Right renal pelvis (tissue), 4 donors: ENCODE measurements around the gene FER. TPM values are rescaled to one million over a fixed set of nuclear protein-coding genes. Genes with fewer than 3 reads are reported as not detected.
"Not testable (repeated sequence)": the region's sequence is repeated elsewhere in the genome, so short reads cannot be mapped to it uniquely, and the experiment has no call there.

Experiments used
- DNase-seq, 4 donors: peaks; one replicate each; pipeline ENCODE4 v3.0.0-alpha.2; 2013; ENCODE audit warnings: low read depth in 4 of 4, low spot score in 3 of 4, missing footprints in 1 of 4
- polyA plus RNA-seq, 4 donors: library from polyadenylated mRNA; unstranded; fragments of 120-200 nt; gene quantifications; one replicate each; pipeline ENCODE4 v1.2.1, GENCODE V29; 2013; ENCODE audit not compliant: insufficient read length in 4 of 4

The FER gene
- polyA plus RNA-seq, 4 donors, result 16.1 to 20.6 (median 18.5) TPM

DNA sequence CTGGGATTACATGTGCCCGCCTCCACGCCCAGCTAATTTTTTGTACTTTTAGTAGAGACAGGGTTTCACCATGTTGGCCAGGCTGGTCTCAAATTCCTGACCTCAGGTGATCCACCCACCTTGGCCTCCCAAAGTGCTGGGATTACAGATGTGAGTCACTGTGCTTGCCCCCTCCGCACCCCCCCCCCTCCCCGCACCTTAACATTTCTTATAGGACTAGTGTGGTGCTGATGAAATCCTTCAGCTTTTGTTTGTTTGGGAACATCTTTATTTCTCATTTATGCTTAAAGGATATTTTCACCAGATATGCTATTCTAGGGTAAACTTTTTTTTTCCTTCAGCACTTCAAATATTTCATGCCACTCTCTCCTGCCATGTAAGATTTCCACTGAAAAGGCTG, 46.7 kb downstream of the FER start:
- not testable (repeated sequence) for DNase-seq

DNA sequence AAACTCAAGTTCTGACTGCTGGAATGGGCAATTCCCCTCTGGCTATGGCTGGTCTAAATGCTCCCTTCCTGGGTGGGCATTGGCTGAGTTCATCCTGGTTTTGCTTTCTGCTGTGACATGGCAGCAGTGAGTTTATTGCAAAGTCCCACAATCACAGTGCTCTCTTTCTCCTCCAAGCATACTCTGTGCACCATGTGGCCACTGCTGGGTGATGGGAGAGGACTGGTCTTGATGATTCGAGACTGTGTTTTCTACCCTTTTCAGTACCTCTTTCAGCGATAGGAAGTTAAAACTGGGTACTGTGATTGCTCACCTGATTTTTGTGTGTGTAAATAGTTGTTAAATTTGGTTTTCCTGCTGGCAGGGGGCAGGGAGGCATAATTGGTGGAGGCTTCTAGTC, 49.7 kb downstream of the FER start:
- DNase-seq, result no peak

DNA sequence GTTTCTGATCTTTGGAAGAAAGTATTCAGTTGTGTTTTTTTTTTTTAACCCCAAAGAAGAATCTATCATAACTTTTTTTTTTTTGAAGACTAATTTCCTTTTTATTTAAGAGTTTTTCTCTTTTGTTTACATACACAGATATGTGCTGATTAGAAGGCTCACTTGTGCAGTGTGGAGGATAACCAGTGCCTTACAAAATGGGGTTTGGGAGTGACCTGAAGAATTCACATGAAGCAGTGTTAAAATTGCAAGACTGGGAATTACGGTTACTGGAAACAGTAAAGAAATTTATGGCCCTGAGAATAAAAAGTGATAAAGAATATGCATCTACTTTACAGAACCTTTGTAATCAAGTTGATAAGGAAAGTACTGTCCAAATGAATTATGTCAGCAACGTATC, 50.3 kb downstream of the FER start:
- DNase-seq, result no peak

DNA sequence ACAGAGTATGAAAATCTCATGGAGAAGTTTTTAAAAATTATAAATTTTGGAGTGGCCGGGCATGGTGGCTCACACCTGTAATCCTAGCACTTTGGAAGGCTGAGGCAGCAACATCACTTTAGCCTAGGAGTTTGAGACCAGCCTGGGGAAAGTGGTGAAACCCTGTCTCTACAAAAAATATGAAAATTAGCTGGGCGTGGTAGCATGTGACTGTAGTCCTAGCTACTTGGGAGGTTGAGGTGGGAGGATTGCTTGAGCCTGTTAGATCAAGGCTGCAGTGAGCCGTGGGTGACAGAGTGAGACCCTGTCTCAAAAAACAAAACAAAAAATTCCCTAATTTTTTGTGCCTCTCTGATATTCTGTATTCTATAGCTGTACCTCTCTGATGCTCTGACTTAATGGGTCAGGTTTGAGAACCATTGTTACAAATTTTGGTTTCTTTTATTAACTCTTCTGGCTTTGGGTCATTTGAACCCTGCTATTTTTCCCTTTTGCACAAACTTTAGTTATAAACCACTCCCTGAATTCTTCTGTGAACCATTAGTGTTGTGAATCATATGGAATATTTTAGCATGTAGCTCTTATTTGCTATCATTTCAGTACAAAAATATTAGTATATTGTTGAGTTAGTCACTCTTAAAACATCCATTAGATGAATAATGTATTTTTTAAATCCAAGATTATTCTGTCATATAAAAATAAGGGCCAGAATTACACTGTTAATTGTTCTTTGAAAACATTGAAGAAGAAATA, 51.0 kb downstream of the FER start:
- DNase-seq, result no peak

DNA sequence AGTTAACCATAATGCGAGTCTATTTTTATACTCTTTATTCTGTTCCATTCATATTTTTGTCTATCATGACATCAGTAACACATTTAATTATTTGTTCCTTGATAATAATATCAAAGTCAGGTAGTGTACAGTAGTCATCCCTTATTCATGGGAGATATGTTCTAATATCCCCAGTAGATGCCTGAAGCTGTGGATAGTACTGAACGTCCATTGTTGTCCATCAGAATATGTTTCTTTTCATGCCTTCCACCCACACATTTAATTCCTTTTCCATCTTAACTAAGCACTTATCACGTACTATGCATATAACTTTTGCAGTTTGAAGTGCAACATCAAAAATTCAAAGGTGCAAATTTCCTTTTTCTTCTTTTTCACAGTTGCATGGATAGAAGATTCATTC, 53.6 kb downstream of the FER start:
- DNase-seq, result no peak

DNA sequence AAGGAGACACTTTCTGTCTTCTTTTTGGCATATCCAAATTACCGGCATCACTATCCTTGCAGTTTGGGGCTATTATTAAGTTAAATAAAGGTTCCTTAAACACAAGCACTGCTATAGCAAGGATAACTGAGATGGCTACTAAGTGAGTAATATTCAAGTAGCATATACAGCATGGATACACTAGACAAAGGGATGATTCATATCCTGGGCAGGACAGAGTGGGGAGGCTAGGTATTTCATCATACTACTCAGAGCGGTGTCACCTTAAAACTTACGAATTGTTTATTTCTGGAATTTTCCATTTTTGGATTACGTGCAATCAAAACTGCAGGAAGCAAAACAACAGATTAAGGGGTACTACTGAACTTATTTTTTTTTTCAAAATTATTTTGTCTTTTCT, 54.1 kb downstream of the FER start:
- DNase-seq, result no peak

DNA sequence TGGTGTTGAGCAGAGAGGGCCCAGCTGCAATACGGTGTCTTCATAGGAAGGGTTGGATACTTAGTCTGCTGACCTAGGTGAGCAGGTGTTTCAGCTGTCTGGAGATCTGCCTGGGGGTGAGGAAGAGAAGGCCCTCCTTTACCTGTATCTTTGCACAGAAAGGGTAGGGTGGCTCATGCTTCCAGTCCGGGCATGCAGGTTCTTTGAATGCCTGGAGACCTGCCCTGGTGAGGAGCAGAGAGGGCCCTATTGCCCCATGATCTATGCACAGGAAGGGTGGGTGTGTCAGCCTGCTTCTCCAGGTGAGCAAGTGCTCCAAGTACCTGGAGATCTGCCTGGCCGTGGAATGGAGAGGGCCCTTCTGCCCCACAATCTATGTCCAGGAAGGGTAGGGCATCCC, 63.0 kb downstream of the FER start:
- no peak for DNase-seq

DNA sequence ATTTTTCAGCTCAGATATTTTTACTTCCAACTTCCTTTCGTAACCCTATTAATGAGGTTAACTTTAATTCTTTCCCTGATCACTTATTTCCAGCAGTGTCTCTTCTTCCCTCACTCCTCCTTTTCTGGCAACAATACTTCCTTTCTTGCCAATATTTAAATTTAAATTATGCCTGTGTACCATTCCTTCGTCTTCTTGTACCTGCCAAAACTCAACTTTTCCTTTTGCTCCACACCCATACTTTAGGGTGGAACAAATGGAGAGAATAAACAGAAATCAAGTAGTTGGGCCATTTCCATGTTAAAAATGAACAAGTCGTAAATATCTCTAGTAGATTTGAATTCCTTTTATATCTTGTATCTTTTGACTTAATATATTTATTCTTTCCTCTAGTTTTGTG, 66.0 kb downstream of the FER start:
- no peak for DNase-seq

DNA sequence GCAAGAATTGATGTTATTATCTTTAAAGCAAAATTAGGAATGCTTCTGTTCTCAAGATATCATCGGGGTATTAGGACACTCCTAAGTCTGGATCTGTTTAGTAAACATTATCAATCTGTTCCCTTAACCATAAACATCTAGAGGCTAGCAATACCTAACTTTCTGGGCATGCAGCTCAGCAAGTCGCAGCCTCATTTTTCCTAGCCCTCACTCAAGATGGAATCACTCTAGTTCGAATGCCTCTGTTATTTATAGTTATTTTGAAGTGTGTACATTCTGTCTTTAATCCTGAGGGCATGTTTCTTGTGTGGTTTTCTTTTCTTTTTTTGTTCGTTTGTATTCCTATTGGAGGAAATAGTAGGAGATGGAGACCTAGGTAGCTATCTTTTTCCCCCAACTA, 66.9 kb downstream of the FER start:
- DNase-seq, result no peak

DNA sequence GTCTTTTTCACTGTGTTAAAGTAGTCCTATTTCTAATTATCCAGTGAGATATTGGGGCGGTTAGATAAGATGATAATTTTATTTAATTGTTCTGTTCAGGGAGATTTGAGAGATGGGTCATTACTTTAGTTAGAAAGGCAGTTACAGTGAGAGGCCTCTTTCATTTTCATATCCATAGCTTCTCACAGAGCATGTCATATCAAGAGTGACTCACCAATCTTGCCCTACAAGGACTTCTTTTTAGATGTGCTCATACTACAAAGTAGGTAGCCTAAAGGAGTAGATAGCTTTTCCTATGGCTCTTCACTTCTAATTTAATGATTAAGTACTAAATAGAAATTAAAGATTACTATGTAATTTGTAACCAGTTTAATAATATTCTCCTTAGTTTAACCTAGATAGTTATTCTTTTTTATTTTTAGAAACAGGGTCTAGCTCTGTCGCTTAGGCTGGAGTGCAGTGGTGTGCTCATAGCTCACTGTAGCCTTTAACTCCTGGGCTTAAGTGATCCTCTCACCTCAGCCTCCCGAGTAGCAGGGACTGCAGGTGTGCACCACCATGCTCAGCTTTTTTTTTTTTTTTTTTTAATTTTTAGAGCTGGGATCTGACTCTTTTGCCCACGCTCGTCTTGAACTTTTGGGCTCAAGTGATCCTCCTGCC, 71.0 kb downstream of the FER start:
- DNase-seq, result no peak

DNA sequence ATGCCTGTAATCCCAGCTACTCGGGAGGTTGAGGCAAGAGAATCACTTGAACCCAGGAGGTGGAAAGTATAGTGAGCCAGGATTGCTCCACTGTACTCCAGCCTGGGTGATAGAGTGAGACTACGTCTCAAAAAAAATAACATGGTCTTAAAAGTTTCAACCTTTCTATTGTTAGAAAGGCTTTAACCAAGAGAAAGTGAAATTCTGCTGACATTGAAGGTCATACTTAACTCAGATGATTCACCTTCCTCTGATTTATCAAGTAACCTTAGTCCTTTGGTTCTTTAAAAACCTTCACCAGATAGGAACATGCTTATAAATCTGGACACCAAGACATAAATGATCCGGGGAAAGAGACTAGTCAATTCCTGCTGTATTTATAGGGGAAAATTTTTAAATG, 73.3 kb downstream of the FER start:
- no peak for DNase-seq

DNA sequence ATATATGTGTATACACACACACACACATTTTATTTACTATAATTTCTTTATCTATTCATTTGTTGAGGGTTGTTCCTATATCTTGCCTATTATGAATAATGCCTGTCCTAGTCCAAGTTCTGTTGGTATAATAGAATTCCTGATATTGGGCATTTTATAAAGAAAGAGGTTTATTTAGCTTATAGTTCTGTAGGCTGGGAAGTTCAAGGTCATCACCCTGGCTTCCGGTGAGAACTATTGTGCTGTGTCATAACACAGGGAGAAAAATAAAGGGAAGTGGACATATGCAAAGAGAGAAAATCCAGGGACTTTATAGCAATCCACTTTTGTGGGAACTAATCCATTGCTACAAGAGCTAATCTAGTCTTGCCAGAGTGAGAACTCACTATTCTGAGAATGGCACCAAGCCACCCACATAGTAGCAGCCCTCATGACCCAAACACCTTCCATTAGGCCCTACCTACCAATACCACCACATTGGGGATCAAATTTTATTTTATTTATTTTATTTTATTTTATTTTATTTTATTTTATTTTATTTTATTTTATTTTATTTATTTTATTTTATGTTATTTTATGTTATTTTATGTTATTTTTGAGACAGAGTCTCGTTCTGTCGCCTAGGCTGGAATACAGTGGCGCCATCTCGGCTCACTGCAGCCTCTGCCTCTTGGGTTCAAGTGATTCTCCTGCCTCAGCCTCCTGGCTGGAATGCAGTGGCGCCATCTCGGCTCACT, 74.7 kb downstream of the FER start:
- no peak for DNase-seq

DNA sequence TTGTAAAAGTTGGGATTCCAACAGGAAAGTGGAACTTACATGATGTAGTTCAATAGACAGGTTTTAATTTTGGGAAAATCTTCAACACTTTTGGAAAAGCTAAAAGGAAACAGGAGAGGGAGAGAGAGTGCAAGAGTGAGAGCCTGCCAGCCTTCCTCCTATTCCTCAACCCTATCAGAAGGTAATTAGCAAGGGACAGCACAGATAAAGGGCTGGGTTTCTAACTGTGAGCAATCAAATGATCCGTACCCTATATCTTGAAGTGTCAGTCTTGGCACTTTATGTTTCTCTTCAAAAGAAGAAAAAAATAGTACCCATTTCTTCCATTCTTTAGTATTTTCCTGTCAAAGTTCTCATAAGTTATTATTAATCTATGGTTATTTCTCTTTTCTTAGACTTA, 79.4 kb downstream of the FER start:
- no peak for DNase-seq

DNA sequence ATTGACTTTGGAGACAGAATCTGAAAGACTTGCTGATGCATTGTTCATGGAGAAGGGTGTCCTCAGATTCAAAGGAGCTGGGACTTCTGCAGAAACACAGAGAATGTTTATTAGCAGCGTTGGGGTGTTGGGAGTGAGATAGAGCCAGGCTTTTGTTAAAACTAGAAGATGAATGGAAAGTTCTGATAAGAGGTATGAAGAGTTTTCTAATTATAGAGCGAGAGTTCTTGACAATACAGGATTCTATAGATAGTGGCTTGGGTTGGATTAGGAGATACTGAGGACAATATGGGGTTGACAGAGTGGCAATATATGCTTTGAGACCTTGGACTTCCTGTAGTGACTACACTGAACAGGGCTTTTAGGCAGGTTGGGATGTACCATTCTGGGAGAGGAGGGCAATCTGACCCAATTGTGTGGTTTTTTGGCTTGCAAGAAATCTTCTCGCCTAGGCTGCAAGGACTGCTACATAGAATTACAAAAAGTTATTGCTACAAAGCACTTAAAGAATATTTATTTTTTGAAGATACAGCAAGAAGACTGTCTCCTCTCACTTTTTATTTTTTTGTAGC, 83.1 kb downstream of the FER start:
- no peak for DNase-seq

DNA sequence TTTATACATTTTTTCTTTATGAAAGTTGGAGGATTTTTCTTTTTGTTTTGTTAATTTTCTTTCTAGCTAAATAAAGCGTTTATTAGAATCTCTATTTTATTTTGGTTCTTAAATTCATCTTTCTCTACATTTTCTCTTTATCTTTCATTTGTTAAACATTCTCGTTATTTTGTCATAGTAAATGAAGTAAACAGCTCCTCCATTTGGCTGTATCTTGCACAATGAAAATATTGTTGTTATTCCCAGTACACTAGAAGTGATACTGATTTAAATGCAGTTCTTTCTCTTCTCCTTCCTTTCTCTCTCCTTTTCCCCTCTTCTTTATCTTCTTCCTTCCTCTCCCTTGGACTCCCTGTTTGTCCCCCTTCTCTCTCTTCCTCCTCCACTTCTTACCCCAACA, 88.8 kb downstream of the FER start:
- no peak for DNase-seq

DNA sequence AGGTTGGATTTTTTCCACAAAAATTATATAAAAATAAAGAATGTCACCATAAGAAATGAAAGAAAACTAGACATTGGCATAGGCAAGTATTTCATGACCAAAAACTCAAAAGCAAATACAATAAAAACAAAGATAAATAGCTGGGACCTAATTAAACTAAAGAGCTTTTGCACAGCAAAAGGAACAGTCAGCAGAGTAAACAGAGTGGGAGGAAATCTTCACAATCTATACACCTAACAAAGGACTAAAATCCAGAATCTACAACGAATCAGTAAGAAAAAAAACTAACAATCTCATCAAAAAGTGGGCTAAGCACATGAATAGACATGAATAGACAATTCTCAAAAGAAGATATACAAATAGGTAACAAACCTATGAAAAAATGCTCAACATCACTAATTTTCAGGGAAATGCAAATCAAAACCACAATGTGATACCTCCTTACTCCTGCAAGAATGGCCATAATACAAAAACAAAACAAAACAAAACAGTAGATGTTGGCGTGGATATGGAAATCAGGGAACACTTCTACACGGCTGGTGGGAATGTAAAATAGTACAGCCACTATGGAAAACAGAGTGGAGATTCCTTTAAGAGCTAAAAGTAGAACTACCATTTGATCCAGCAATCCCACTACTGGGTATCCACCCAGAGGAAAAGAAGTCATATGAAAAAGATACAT, 94.7 kb downstream of the FER start:
- not testable (repeated sequence) for DNase-seq

DNA sequence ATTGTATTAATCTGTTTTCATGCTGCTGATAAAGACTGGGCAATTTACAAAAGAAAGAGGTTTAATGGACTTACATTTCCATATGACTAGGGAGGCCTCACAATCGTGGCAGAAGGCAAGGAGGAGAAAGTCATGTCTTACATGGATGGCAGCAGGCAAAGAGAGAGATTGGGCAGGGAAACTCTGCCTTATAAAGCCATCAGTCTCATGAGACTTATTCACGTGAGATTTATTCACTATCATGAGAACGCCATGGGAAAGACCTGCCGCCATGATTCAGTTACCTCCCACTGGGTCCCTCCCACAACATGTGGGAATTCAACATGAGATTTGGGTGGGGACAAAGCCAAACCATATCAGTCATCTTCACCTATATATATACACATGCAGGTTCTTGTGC, 103.4 kb downstream of the FER start:
- not testable (repeated sequence) for DNase-seq

DNA sequence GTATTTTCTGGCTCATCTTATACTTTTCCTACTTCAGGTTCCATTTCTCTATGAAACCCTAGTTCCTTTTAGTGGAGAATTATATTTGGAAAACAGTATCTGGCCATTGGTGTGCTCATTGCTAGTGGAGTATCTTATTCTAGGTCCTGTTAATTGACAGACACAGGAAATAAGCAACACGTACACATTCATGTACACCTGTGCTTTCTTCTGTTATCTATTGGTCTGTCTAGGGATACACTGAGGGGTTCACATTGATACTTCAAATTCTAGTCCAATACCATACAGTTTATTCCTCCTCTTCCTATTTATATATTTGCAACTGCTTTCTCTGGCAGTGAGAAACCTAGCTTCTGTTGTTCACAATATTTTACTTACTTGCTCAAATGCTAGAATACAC, 110.2 kb downstream of the FER start:
- no peak for DNase-seq

DNA sequence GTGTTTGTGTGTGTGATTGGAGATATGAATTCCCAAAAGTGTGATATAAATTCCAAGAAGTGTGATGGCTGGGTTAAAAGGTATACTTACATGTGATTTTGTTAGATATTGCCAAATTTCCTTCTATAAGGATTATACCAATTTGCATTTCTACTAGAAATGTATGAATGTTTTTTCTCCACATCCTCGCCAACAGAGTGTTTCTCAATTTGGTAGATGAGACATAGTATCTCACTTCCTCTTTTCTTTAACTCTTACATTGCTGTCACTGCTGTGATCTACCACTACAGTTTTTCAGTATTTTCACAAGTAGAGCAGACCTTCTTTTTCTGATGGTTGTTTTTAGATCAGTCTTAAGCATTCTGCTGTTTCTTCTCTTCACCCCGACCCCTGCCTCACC, 111.3 kb downstream of the FER start:
- no peak for DNase-seq

DNA sequence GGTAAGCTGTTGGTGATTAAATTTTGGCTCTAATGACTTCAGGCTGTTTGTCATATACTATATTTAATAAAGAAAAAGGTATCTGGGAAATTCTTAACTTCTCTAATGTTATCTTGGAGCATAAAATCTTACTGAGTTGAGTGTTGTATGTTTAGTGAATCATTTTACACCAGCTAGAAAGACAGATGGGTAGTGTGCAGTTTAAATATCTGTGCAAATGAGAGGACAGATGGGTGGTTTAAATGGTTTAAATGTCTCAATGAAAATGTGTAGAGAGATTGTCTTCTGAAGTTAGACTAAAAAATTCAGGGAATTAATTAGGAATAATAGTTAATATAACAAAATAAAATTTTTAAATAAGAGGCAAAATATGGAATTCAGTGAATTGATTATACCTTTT, 114.5 kb downstream of the FER start:
- no peak for DNase-seq

DNA sequence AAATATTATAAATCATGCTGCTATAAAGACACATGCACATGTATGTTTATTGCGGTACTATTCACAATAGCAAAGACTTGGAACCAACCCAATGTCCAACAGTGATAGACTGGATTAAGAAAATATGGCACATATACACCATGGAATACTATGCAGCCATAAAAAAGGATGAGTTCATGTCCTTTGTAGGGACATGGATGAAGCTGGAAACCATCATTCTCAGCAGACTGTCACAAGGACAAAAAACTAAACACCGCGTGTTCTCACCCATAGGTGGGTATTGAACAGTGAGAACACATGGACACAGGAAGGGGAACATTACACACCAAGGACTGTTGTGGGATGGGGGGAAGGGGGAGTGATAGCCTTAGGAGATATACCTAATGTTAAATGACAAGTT, 118.4 kb downstream of the FER start:
- not testable (repeated sequence) for DNase-seq
